C4-2B (cell line): ENCODE results near the gene DNM3.

Experiments
- H3K27ac ChIP-seq: fragments of 450-650 bp; 2 replicates; pipeline ENCODE4 v1.5.1; 2017
- CTCF ChIP-seq: fragments of 450-650 bp; conservative IDR thresholded peaks from 2 replicates; pipeline ENCODE4 v1.5.1; 2017; ENCODE audit warnings: mild to moderate bottlenecking
- ZFX ChIP-seq: fragments of 450-650 bp; IDR thresholded peaks from 2 replicates; pipeline ENCODE4 v1.6.1; 2017

DNM3 gene

GRCh38 chr1:172137703-172138454, 296.6 kb downstream of the DNM3 start:
- TF ChIP-seq CTCF (no peak), ZFX (no peak)
- no peak overlapping the region for H3K27ac ChIP-seq

GRCh38 chr1:172138634-172139033, 297.3 kb downstream of the DNM3 start:
- TF ChIP-seq CTCF (no peak), ZFX (no peak)
- H3K27ac ChIP-seq = no peak overlapping the region

- no peak for TF ChIP-seq CTCF
- no peak for TF ChIP-seq ZFX
- no peak overlapping the region for H3K27ac ChIP-seq
Observed at GRCh38 chr1:172139196-172139595, 297.9 kb downstream of the DNM3 start.

GRCh38 chr1:172140072-172140471, 298.8 kb downstream of the DNM3 start:
- TF ChIP-seq CTCF = no peak
- no peak for TF ChIP-seq ZFX
- H3K27ac ChIP-seq = no peak overlapping the region

GRCh38 chr1:172140591-172140990, 299.3 kb downstream of the DNM3 start:
- TF ChIP-seq CTCF = no peak
- TF ChIP-seq ZFX = no peak

GRCh38 chr1:172141341-172141881, 300.1 kb downstream of the DNM3 start:
- TF ChIP-seq ZFX = no peak
- no peak overlapping the region for H3K27ac ChIP-seq

More at GRCh38 chr1:172140591-172140990, 299.3 kb downstream of the DNM3 start:
- no peak overlapping the region for H3K27ac ChIP-seq

- TF ChIP-seq CTCF = no peak
- TF ChIP-seq ZFX = no peak
- no peak overlapping the region for H3K27ac ChIP-seq
Observed at GRCh38 chr1:172142324-172142723, 301.0 kb downstream of the DNM3 start.
